A549 (cell line): Measurements from ENCODE around the gene BUD23. TPM values are rescaled to one million over a fixed set of nuclear protein-coding genes. Genes with fewer than 3 reads are reported as not detected.

ENCODE experiments used
- ATAC-seq, 2 experiments: fragments of 200-7000 bp in 1 of 2; fragments of >200 bp in 1 of 2; cut with Nextera tagmentation in 1 of 2; cut with Tn5 transposase in 1 of 2; 3 replicates each; pipeline versions ENCODE4 v1.8.0 to v1.9.1; 2018 to 2020; ENCODE audit warnings: mild to moderate bottlenecking in 1 of 2, moderate library complexity in 1 of 2
- CTCF ChIA-PET: fragments of 300-600 bp; sonication (Branson Sonifier 250); formaldehyde crosslinking; extraction: SDS; loops from one replicate; lab custom pipeline; 2021; ENCODE audit warnings: antibody characterized with exemption, inconsistent platforms; lab: Yijun Ruan, JAX
- POLR2A ChIA-PET: fragments of 350-600 bp; formaldehyde crosslinking; extraction: SDS; loops from one replicate; lab custom pipeline; 2021; ENCODE audit warnings: antibody characterized with exemption, inconsistent platforms; lab: Yijun Ruan, JAX
- DNase-seq, 2 experiments: peaks; one replicate each; pipeline versions ENCODE4 v3.0.0 to v3.0.0-alpha.2; 2011 to 2016; ENCODE audit warnings: low read depth in 1 of 2, low spot score in 1 of 2
- FAIRE-seq: peaks from 2 replicates; lab custom pipeline; 2011; peaks lifted over from hg19 to GRCh38; lab: Jason Lieb, UNC
- H3K27ac ChIP-seq, 2 experiments: fragments of >200 bp; sonication (Bioruptor Twin); formaldehyde crosslinking; 3 replicates each; pipeline ENCODE4 v1.5.1; 2016 to 2017
- H3K4me1 ChIP-seq: fragments of >200 bp; sonication (Bioruptor Twin); formaldehyde crosslinking; 3 replicates; pipeline ENCODE4 v1.6.1; 2016
- H3K4me2 ChIP-seq: fragments of >200 bp; sonication (Bioruptor Twin); formaldehyde crosslinking; 3 replicates; pipeline ENCODE4 v1.6.1; 2016
- H3K4me3 ChIP-seq: fragments of >200 bp; sonication (Bioruptor Twin); formaldehyde crosslinking; 3 replicates; pipeline ENCODE4 v1.5.1; 2016
- H3K9me3 ChIP-seq: fragments of >200 bp; sonication (Bioruptor Twin); formaldehyde crosslinking; 3 replicates; pipeline ENCODE4 v1.6.1; 2016
- ATOH8 ChIP-seq: fragments of 250-450 bp; sonication (Bioruptor Pico); IDR thresholded peaks from 2 replicates; pipeline ENCODE4 v1.5.0; 2020; ENCODE audit warnings: low read depth, mild to moderate bottlenecking, moderate library complexity
- BHLHE40 ChIP-seq: IDR thresholded peaks from 2 replicates; pipeline ENCODE4 v1.6.1; 2012; ENCODE audit warnings: low read depth, low read length, inconsistent platforms
- CBX2 ChIP-seq: fragments of 200-600 bp; sonication (generic); IDR thresholded peaks from 2 replicates; pipeline ENCODE4 v1.6.1; 2016; ENCODE audit warnings: low read depth, mild to moderate bottlenecking, borderline replicate concordance
- CBX8 ChIP-seq: fragments of 200-600 bp; sonication (generic); IDR thresholded peaks from 2 replicates; pipeline ENCODE4 v1.6.1; 2016
- CEBPB ChIP-seq, 2 experiments: fragments of >200 bp in 1 of 2; sonication (Bioruptor Twin) in 1 of 2; formaldehyde crosslinking in 1 of 2; IDR thresholded peaks; 2 replicates each; pipeline ENCODE4 v1.6.1; 2012 to 2016
- EHF ChIP-seq: fragments of 250-450 bp; sonication (Bioruptor Pico); IDR thresholded peaks from 2 replicates; pipeline ENCODE4 v1.5.0; 2020; ENCODE audit warnings: mild to moderate bottlenecking
- ESRRA ChIP-seq: fragments of 150-350 bp; IDR thresholded peaks from 2 replicates; pipeline ENCODE4 v1.6.1; 2014; ENCODE audit warnings: mild to moderate bottlenecking, low read length, borderline replicate concordance
- FOSB ChIP-seq: fragments of 250-450 bp; sonication (Bioruptor Pico); IDR thresholded peaks from 2 replicates; pipeline ENCODE4 v1.5.0; 2020; ENCODE audit warnings: mild to moderate bottlenecking, moderate library complexity
- HES2 ChIP-seq: fragments of >200 bp; sonication (Bioruptor Twin); formaldehyde crosslinking; IDR thresholded peaks from 2 replicates; pipeline ENCODE4 v1.6.1; 2016
- HOXB13 ChIP-seq: fragments of 250-450 bp; sonication (Bioruptor Pico); IDR thresholded peaks from 2 replicates; pipeline ENCODE4 v1.5.0; 2020; ENCODE audit warnings: low read depth, mild to moderate bottlenecking, moderate library complexity
- HOXB5 ChIP-seq: fragments of 250-450 bp; sonication (Bioruptor Pico); IDR thresholded peaks from 2 replicates; pipeline ENCODE4 v1.5.0; 2020; ENCODE audit warnings: mild to moderate bottlenecking, moderate library complexity
- JUNB ChIP-seq: fragments of >200 bp; sonication (Bioruptor Twin); formaldehyde crosslinking; IDR thresholded peaks from 2 replicates; pipeline ENCODE4 v1.6.1; 2016
- KDM1A ChIP-seq: fragments of 200-600 bp; sonication (generic); IDR thresholded peaks from 2 replicates; pipeline ENCODE4 v1.6.1; 2016; ENCODE audit warnings: low read depth, mild to moderate bottlenecking
- MAFK ChIP-seq: fragments of 450-650 bp; IDR thresholded peaks from 2 replicates; pipeline ENCODE4 v1.6.1; 2014; ENCODE audit not compliant: partially characterized antibody
- MAZ ChIP-seq: fragments of 150-350 bp; IDR thresholded peaks from 2 replicates; pipeline ENCODE4 v1.6.1; 2014; ENCODE audit warnings: antibody characterized with exemption, low read depth, low read length, borderline replicate concordance
- NR3C1 ChIP-seq: fragments of >200 bp; sonication (Bioruptor Twin); formaldehyde crosslinking; IDR thresholded peaks from 3 replicates; pipeline ENCODE4 v1.6.1; 2017
- POLR2A ChIP-seq: IDR thresholded peaks from 2 replicates; pipeline ENCODE4 v1.6.1; 2012; ENCODE audit warnings: mild to moderate bottlenecking, low read length
- RAD21 ChIP-seq, 2 experiments: fragments of >200 bp in 1 of 2; sonication (Bioruptor Twin) in 1 of 2; formaldehyde crosslinking in 1 of 2; IDR thresholded peaks in 1 of 2; conservative IDR thresholded peaks in 1 of 2; 2 replicates in 1 of 2; 3 replicates in 1 of 2; pipeline ENCODE4 v1.6.1; 2012 to 2018; ENCODE audit warnings: inconsistent platforms in 1 of 2
- RARB ChIP-seq: fragments of 250-450 bp; sonication (Bioruptor Pico); IDR thresholded peaks from 2 replicates; pipeline ENCODE4 v1.8.0; 2021; ENCODE audit warnings: mild to moderate bottlenecking, moderate library complexity
- SMC3 ChIP-seq: fragments of >200 bp; sonication (Bioruptor Twin); formaldehyde crosslinking; IDR thresholded peaks from 3 replicates; pipeline ENCODE4 v1.6.1; 2018; ENCODE audit warnings: inconsistent platforms
- SREBF2 ChIP-seq: fragments of 450-650 bp; IDR thresholded peaks from 2 replicates; pipeline ENCODE4 v1.6.1; 2014; ENCODE audit warnings: mild to moderate bottlenecking, moderate library complexity
- TP53 ChIP-seq: fragments of 250-450 bp; sonication (Bioruptor Pico); IDR thresholded peaks from 2 replicates; pipeline ENCODE4 v1.5.0; 2021; ENCODE audit warnings: mild to moderate bottlenecking, moderate library complexity
- USF2 ChIP-seq: fragments of 450-650 bp; IDR thresholded peaks from 2 replicates; pipeline ENCODE4 v1.6.1; 2014; ENCODE audit warnings: antibody characterized with exemption
- ZC3H11A ChIP-seq: fragments of 450-650 bp; IDR thresholded peaks from 2 replicates; pipeline ENCODE4 v1.6.1; 2014; ENCODE audit warnings: antibody characterized with exemption, mild to moderate bottlenecking
- ZSCAN20 ChIP-seq: fragments of 250-450 bp; sonication (Bioruptor Pico); IDR thresholded peaks from 2 replicates; pipeline ENCODE4 v1.8.0; 2022; ENCODE audit warnings: mild to moderate bottlenecking, moderate library complexity
- WGBS: methylation state at CpG from one replicate; pipeline ENCODE4 v1.1.6; 2017; ENCODE audit errors: missing lambda C conversion rate; 5-methylcytosine and 5-hydroxymethylcytosine counted together
- polyA plus RNA-seq, 4 experiments: library from polyadenylated mRNA; depleted of rRNA in 3 of 4; stranded (reverse); fragments of >200 nt; fragmentation: RNase III in 1 of 4; extraction: RNeasy Plus Mini Kit Qiagen cat#74134 plus additional on column Dnase treatment in 1 of 4; gene quantifications; 2 replicates in 3 of 4; 3 replicates in 1 of 4; pipeline ENCODE4 v1.2.3, GENCODE V29; 2011 to 2017
- TF ChIP-seq, protein P1 (sequence below): fragments of >200 bp; sonication (Bioruptor Twin); formaldehyde crosslinking; IDR thresholded peaks from 3 replicates; pipeline ENCODE4 v1.6.1; 2016
- TF ChIP-seq, protein P2 (sequence below): fragments of 200-600 bp; sonication (generic); IDR thresholded peaks from 2 replicates; pipeline ENCODE4 v1.6.1; 2016; ENCODE audit warnings: antibody characterized with exemption, mild to moderate bottlenecking, moderate library complexity
- TF ChIP-seq, protein P3 (sequence below): IDR thresholded peaks from 2 replicates; pipeline ENCODE4 v1.6.1; 2012

The BUD23 gene
- polyA plus RNA-seq, 2 of the 4 experiments (the other 2 are of a cell fraction), result 134 to 161 TPM

DNA sequence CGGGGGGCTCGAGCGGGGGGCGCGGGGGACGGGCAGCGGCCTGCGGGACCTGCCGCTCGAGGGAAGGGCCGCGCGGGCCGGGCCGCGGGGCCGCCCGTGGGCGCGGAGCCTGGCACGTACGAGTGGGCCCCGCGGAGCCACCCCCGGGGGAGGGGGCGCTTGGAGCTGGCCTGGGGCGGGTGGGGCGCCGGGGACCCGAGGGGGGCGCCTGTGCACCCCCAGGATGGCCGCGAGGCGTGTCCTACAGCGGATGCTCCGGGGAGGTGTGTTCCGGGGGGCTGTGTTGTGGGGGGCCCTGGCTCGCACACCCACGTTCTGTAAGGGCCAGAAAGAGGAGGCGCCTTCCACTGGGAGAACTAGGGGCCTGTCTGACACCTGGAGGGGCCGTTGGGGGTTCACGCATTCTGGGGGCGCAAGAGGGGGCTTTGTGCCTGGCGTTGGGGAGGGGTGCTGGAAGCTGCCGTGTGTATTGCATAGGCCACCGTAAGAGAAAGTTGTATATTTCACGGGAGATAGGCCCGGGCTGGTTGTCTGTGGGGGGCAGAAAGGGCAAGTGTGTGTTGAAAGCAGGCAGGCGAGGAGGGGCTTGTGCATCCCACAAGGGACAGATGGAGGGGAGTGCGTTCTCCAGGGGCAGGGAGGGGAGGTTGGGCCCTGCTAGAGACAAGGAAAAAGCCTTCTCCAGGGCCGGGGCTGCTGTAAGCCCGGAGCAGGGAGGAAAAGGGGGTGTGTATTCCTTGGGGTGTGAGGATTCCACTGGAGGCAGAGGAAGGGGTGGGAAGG, 15.1 kb upstream of the BUD23 start:
- H3K4me3 ChIP-seq, result peak overlapping the region; percentile 90
- peaks cover 1% of the 10 kb centered on the region; the same call in 1 of the 3 replicates for H3K9me3 ChIP-seq
- peaks cover 18% of the 10 kb centered on the region; the same call in 2 of the 3 replicates for H3K4me1 ChIP-seq
- 6% methylated on average over 9 of the region's 52 CpGs for WGBS
- TF ChIP-seq USF2 (no peak), BHLHE40 (no peak), SREBF2 (no peak), EHF (no peak), MAZ (no peak), JUNB (no peak), ZSCAN20 (no peak), RAD21 (conservative IDR thresholded peaks at IDR 0.05 in 1 of 2, IDR thresholded peaks at IDR 0.05 in 1 of 2) (no peak), ZC3H11A (no peak)
- FAIRE-seq (no peak), ATAC-seq (peak; percentile 31 to 32; a peak in 5 of 6 replicates), DNase-seq (peak; percentile 44 to 45)
- ChIA-PET CTCF (interaction anchor here (0.7 to 9.1 kb wide), 41 partner anchors 8 to 130 kb away, joined by 3 to 86 read pairs (median 5); partner anchors contain the start of gene MLXIPL), POLR2A (interaction anchor here (1.0 kb wide), 1 partner anchor 56 kb away, joined by 5 read pairs; no protein-coding TSS in a partner anchor)
- peak overlapping the region; percentile 95 for H3K27ac ChIP-seq
- H3K4me2 ChIP-seq, result peak overlapping the region; percentile 95

- H3K4me1 ChIP-seq, result peaks cover 18% of the 10 kb centered on the region; the same call in 2 of the 3 replicates
- 34% methylated on average over 5 of the region's 5 CpGs for WGBS
- H3K4me2 ChIP-seq, result peak overlapping the region; percentile 95
- no peak for TF ChIP-seq FOSB (CRISPR knock-in tag)
- TF ChIP-seq SMC3, result no peak
- no peak for TF ChIP-seq POLR2A
- no peak for TF ChIP-seq HES2
- no peak for TF ChIP-seq EHF
- TF ChIP-seq HOXB5 (CRISPR knock-in tag), result no peak
- TF ChIP-seq HOXB13 (CRISPR knock-in tag), result no peak
- TF ChIP-seq SREBF2, result no peak
- no peak for TF ChIP-seq ATOH8 (CRISPR knock-in tag)
- no peak for TF ChIP-seq CEBPB (IDR thresholded peaks at IDR 0.05)
- TF ChIP-seq ZSCAN20, result no peak
- TF ChIP-seq CBX8, result no peak
- TF ChIP-seq CBX2, result no peak
- TF ChIP-seq, all 56 proteins: peak for 0
- no peak for DNase-seq
- peak overlapping the region; percentile 95; a peak in 5 of 6 replicates for H3K27ac ChIP-seq
- ChIA-PET POLR2A (no interaction called here), CTCF (interaction anchor here (1.0 to 9.1 kb wide), 19 partner anchors 8 to 131 kb away, joined by 3 to 86 read pairs (median 5); partner anchors contain the start of gene MLXIPL)
- peak overlapping the region; percentile 90 for H3K4me3 ChIP-seq
- FAIRE-seq, result no peak
- no peaks in the 10 kb centered on the region for H3K9me3 ChIP-seq
- ATAC-seq, result peak in 1 of 2 experiments; percentile 1; a peak in 1 of 6 replicates
Measured at GRCh38 chr7:73668886-73669230, 14.5 kb upstream of the BUD23 start.

DNA sequence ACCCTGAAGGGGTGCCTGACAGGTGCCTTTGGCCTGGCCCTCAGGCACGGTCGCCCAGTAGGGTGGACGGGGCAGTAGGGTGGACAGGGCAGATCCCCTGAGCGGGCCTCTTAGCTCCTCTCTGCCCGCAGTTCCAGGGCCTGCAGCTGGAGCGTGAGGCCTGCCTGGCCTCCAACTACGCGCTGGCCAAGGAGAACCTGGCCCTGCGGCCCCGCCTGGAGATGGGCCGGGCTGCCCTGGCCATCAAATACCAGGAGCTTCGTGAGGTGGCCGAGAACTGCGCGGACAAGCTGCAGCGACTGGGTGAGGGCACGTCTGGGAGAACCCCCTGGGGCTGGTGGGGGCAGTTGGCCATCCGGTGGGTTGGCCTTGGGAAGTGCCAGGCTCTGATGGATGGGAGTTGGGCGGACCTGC, 14.1 kb upstream of the BUD23 start:
- CTCF ChIA-PET, result interaction anchor here (0.6 to 9.1 kb wide), 13 partner anchors 8 to 743 kb away, joined by 3 to 86 read pairs (median 6); no protein-coding TSS in a partner anchor
- no peak overlapping the region; the same call in 2 of the 3 replicates for H3K4me3 ChIP-seq
- peak in 1 of 2 experiments; percentile 35; a peak in 3 of 6 replicates for ATAC-seq
- TF ChIP-seq, protein P1, sequence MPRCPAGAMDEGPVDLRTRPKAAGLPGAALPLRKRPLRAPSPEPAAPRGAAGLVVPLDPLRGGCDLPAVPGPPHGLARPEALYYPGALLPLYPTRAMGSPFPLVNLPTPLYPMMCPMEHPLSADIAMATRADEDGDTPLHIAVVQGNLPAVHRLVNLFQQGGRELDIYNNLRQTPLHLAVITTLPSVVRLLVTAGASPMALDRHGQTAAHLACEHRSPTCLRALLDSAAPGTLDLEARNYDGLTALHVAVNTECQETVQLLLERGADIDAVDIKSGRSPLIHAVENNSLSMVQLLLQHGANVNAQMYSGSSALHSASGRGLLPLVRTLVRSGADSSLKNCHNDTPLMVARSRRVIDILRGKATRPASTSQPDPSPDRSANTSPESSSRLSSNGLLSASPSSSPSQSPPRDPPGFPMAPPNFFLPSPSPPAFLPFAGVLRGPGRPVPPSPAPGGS, result no peak
- TF ChIP-seq POLR2A (no peak), NR3C1 (no peak), RARB (CRISPR knock-in tag) (no peak), ESRRA (no peak), KDM1A (no peak), MAFK (no peak), TP53 (CRISPR knock-in tag) (no peak), FOSB (CRISPR knock-in tag) (no peak)
- TF ChIP-seq, protein P2, sequence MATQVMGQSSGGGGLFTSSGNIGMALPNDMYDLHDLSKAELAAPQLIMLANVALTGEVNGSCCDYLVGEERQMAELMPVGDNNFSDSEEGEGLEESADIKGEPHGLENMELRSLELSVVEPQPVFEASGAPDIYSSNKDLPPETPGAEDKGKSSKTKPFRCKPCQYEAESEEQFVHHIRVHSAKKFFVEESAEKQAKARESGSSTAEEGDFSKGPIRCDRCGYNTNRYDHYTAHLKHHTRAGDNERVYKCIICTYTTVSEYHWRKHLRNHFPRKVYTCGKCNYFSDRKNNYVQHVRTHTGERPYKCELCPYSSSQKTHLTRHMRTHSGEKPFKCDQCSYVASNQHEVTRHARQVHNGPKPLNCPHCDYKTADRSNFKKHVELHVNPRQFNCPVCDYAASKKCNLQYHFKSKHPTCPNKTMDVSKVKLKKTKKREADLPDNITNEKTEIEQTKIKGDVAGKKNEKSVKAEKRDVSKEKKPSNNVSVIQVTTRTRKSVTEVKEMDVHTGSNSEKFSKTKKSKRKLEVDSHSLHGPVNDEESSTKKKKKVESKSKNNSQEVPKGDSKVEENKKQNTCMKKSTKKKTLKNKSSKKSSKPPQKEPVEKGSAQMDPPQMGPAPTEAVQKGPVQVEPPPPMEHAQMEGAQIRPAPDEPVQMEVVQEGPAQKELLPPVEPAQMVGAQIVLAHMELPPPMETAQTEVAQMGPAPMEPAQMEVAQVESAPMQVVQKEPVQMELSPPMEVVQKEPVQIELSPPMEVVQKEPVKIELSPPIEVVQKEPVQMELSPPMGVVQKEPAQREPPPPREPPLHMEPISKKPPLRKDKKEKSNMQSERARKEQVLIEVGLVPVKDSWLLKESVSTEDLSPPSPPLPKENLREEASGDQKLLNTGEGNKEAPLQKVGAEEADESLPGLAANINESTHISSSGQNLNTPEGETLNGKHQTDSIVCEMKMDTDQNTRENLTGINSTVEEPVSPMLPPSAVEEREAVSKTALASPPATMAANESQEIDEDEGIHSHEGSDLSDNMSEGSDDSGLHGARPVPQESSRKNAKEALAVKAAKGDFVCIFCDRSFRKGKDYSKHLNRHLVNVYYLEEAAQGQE, result no peak
- TF ChIP-seq, protein P3, sequence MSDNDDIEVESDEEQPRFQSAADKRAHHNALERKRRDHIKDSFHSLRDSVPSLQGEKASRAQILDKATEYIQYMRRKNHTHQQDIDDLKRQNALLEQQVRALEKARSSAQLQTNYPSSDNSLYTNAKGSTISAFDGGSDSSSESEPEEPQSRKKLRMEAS, result no peak

More for the DNA sequence above, 14.1 kb upstream of the BUD23 start:
- POLR2A ChIA-PET, result no interaction called here
- H3K4me1 ChIP-seq, result peaks cover 18% of the 10 kb centered on the region; the same call in 2 of the 3 replicates
- peak overlapping the region; percentile 95 for H3K4me2 ChIP-seq
- FAIRE-seq (no peak), DNase-seq (peak in 1 of 2 experiments; percentile 36)
- WGBS, result 88% methylated on average over 9 of the region's 19 CpGs
- H3K9me3 ChIP-seq, result no peaks in the 10 kb centered on the region
- H3K27ac ChIP-seq, result no peak overlapping the region
